Fibroblast of lung (primary cell): ENCODE results near the gene ASB6. TPM values are rescaled to one million over a fixed set of nuclear protein-coding genes. Genes with fewer than 3 reads are reported as not detected.

Source experiments
- DNase-seq, 2 donors: peaks; one replicate each; pipeline versions ENCODE4 v3.0.0 to v3.0.0-alpha.2; 2010; ENCODE audit warnings: low read depth in 2 of 2
- H2AFZ ChIP-seq: 2 replicates; pipeline ENCODE4 v1.5.1; 2012; ENCODE audit warnings: low read length, control low read depth, inconsistent platforms
- H3K27ac ChIP-seq: 2 replicates; pipeline ENCODE4 v1.5.1; 2011; ENCODE audit warnings: low read length, control low read depth; ENCODE audit not compliant: insufficient read depth
- H3K27me3 ChIP-seq: 2 replicates; pipeline ENCODE4 v1.5.1; 2011; ENCODE audit warnings: mild to moderate bottlenecking, low read length; ENCODE audit not compliant: control insufficient read depth, insufficient read depth
- H3K36me3 ChIP-seq: 2 replicates; pipeline ENCODE4 v1.5.1; 2011; ENCODE audit warnings: low read length; ENCODE audit not compliant: control insufficient read depth, insufficient read depth
- H3K4me1 ChIP-seq: 2 replicates; pipeline ENCODE4 v1.5.1; 2011; ENCODE audit warnings: low read length; ENCODE audit not compliant: control insufficient read depth, insufficient read depth; ENCODE audit errors: extremely low read depth
- H3K4me2 ChIP-seq: 2 replicates; pipeline ENCODE4 v1.5.1; 2011; ENCODE audit warnings: low read length, control low read depth; ENCODE audit not compliant: insufficient read depth; ENCODE audit errors: extremely low read depth
- H3K4me3 ChIP-seq, 4 experiments: fragments of 200-600 bp in 1 of 4; sonication (generic) in 1 of 4; replicated peaks in 1 of 4; 2 replicates each; pipeline ENCODE4 v1.5.1; 2011 to 2016; ENCODE audit warnings: low read length in 4 of 4, low read depth in 3 of 4, mild to moderate bottlenecking in 3 of 4, control low read depth in 2 of 4, inconsistent platforms in 1 of 4, mixed read lengths in 1 of 4; ENCODE audit not compliant: insufficient read depth in 1 of 4; ENCODE audit errors: control extremely low read depth in 1 of 4
- H3K79me2 ChIP-seq: 2 replicates; pipeline ENCODE4 v1.5.1; 2012; ENCODE audit warnings: mild to moderate bottlenecking, low read length, inconsistent platforms; ENCODE audit not compliant: control insufficient read depth, insufficient read depth
- H3K9ac ChIP-seq: 2 replicates; pipeline ENCODE4 v1.5.1; 2011; ENCODE audit warnings: mild to moderate bottlenecking, low read length, control low read depth; ENCODE audit not compliant: insufficient read depth
- H3K9me3 ChIP-seq: 2 replicates; pipeline ENCODE4 v1.5.1; 2012; ENCODE audit warnings: low read depth, low read length; ENCODE audit not compliant: control insufficient read depth, insufficient read depth
- H4K20me1 ChIP-seq: 2 replicates; pipeline ENCODE4 v1.5.1; 2011; ENCODE audit warnings: low read length; ENCODE audit not compliant: control insufficient read depth, insufficient read depth; ENCODE audit errors: extremely low read depth
- CTCF ChIP-seq, 2 donors: IDR thresholded peaks in 1 of 2; conservative IDR thresholded peaks in 1 of 2; 1 replicate in 1 of 2; 2 replicates in 1 of 2; pipeline ENCODE4 v1.5.1; 2011 to 2012; ENCODE audit warnings: low read length in 2 of 2, control low read depth in 1 of 2, inconsistent platforms in 1 of 2, low read depth in 1 of 2, mild to moderate bottlenecking in 1 of 2
- EZH2 ChIP-seq: IDR thresholded peaks from 2 replicates; pipeline ENCODE4 v1.5.1; 2012; ENCODE audit warnings: low read length, control low read depth, mild to moderate bottlenecking; ENCODE audit errors: missing control alignments
- polyA plus RNA-seq, 2 donors: library from polyadenylated mRNA; depleted of rRNA in 1 of 2; stranded (reverse) in 1 of 2; unstranded in 1 of 2; fragments of >200 nt; gene quantifications; 2 replicates each; pipeline ENCODE4 v1.2.1, GENCODE V29; 2011 to 2012; ENCODE audit warnings: missing spikeins in 1 of 2
- total RNA-seq: library from RNA; depleted of rRNA; stranded (reverse); fragments of >200 nt; gene quantifications from 2 replicates; pipeline ENCODE4 v1.2.1, GENCODE V29; 2014

The ASB6 gene
- total and polyA plus RNA-seq, 2 donors (not counting 1 experiment from before 2014, with no cell fraction given) = 14.4 to 15.4 TPM

GRCh38 chr9:129661029-129661428, 19.1 kb upstream of the ASB6 start:
- no peak overlapping the region for H3K4me2 ChIP-seq
- no peak for DNase-seq
- no peak overlapping the region for H3K9ac ChIP-seq
- no peak overlapping the region for H3K27ac ChIP-seq
- H3K27me3 ChIP-seq = no peaks in the 10 kb centered on the region
- no peak overlapping the region for H3K4me3 ChIP-seq
- H3K36me3 ChIP-seq = no peaks in the 10 kb centered on the region
- H4K20me1 ChIP-seq = no peaks in the 10 kb centered on the region
- no peaks in the 10 kb centered on the region for H3K79me2 ChIP-seq
- TF ChIP-seq EZH2 (no peak), CTCF (conservative IDR thresholded peaks at IDR 0.05 in 1 of 2, IDR thresholded peaks at IDR 0.05 in 1 of 2; ENCODE audit: low read depth in 1 of 2, low read length in 2 of 2) (no peak)
- H3K4me1 ChIP-seq = peaks cover 5% of the 10 kb centered on the region
- H2AFZ ChIP-seq = no peak overlapping the region
- no peaks in the 10 kb centered on the region for H3K9me3 ChIP-seq

- no peak overlapping the region for H3K27ac ChIP-seq
- peaks cover 5% of the 10 kb centered on the region for H3K4me1 ChIP-seq
- H3K9ac ChIP-seq = no peak overlapping the region
- no peaks in the 10 kb centered on the region for H3K27me3 ChIP-seq
- no peaks in the 10 kb centered on the region for H3K9me3 ChIP-seq
- no peak overlapping the region for H3K4me3 ChIP-seq
- no peaks in the 10 kb centered on the region for H4K20me1 ChIP-seq
- no peak overlapping the region for H2AFZ ChIP-seq
- DNase-seq = peak; percentile 55 to 65
- H3K79me2 ChIP-seq = no peaks in the 10 kb centered on the region
- no peaks in the 10 kb centered on the region for H3K36me3 ChIP-seq
- peak overlapping the region; percentile 15 for H3K4me2 ChIP-seq
- TF ChIP-seq CTCF (conservative IDR thresholded peaks at IDR 0.05 in 1 of 2, IDR thresholded peaks at IDR 0.05 in 1 of 2; ENCODE audit: low read depth in 1 of 2, low read length in 2 of 2) (no peak), EZH2 (no peak)
Measured at GRCh38 chr9:129656795-129657390, 14.9 kb upstream of the ASB6 start.

GRCh38 chr9:129655696-129656095, 13.7 kb upstream of the ASB6 start:
- H3K27me3 ChIP-seq = no peaks in the 10 kb centered on the region
- no peaks in the 10 kb centered on the region for H3K9me3 ChIP-seq
- H4K20me1 ChIP-seq = no peaks in the 10 kb centered on the region
- no peaks in the 10 kb centered on the region for H3K79me2 ChIP-seq
- DNase-seq = no peak
- no peak for TF ChIP-seq CTCF (conservative IDR thresholded peaks at IDR 0.05 in 1 of 2, IDR thresholded peaks at IDR 0.05 in 1 of 2; ENCODE audit: low read depth in 1 of 2, low read length in 2 of 2)
- TF ChIP-seq EZH2 = no peak
- H3K4me2 ChIP-seq = no peak overlapping the region
- no peak overlapping the region for H3K4me3 ChIP-seq
- no peak overlapping the region for H3K9ac ChIP-seq
- peaks cover 5% of the 10 kb centered on the region for H3K4me1 ChIP-seq
- H3K36me3 ChIP-seq = no peaks in the 10 kb centered on the region
- H3K27ac ChIP-seq = no peak overlapping the region
- no peak overlapping the region for H2AFZ ChIP-seq
